Activated CD4-positive, alpha-beta T cell treated with anti-CD3 and anti-CD28 coated beads, Interleukin-2, amount 10 ng/mL, durations not matched to agents 7 days and 5 days (primary cell): ENCODE data around the gene CYB5R2. TPM values are rescaled to one million over a fixed set of nuclear protein-coding genes. Genes with fewer than 3 reads are reported as not detected.

Source experiments
- CTCF ChIA-PET: fragments of 350-600 bp; sonication (Branson Sonifier 250); formaldehyde crosslinking; loops from one replicate; lab custom pipeline; 2021; ENCODE audit warnings: antibody characterized with exemption; lab: Charles Lee
- POLR2A ChIA-PET: fragments of 350-600 bp; sonication (Branson Sonifier 250); formaldehyde crosslinking; loops from one replicate; lab custom pipeline; 2021; ENCODE audit warnings: antibody characterized with exemption; lab: Charles Lee
- DNase-seq: peaks from one replicate; pipeline ENCODE4 v3.0.0-alpha.2; 2020
- H3K27ac Mint-ChIP-seq: one replicate; pipeline ENCODE4 v1.8.0; 2021; ENCODE audit warnings: mild to moderate bottlenecking, moderate library complexity, mixed read lengths
- H3K27me3 Mint-ChIP-seq: one replicate; pipeline ENCODE4 v1.8.0; 2021; ENCODE audit warnings: mixed read lengths
- H3K36me3 Mint-ChIP-seq: one replicate; pipeline ENCODE4 v1.8.0; 2021; ENCODE audit warnings: low read depth, mixed read lengths
- H3K4me1 Mint-ChIP-seq: one replicate; pipeline ENCODE4 v1.8.0; 2021; ENCODE audit warnings: mixed read lengths
- H3K4me3 Mint-ChIP-seq: one replicate; pipeline ENCODE4 v1.8.0; 2021; ENCODE audit warnings: mild to moderate bottlenecking, moderate library complexity, mixed read lengths
- H3K9me3 Mint-ChIP-seq: one replicate; pipeline ENCODE4 v1.8.0; 2021; ENCODE audit warnings: mixed read lengths
- total RNA-seq, 2 experiments: library from RNA; stranded (reverse); gene quantifications; one replicate each; pipeline ENCODE4 v1.2.3, GENCODE V29; 2021

CYB5R2 gene
- total RNA-seq, result under 1 TPM; 0.33 to 0.82 TPM

GRCh38 chr11:7672960-7673723, at the start of gene CYB5R2:
TSS of gene CYB5R2 (minus strand) at chr11:7673500. CDS start at chr11:7672825, 675 bp downstream.
- DNase-seq, result no peak
- H3K4me3 Mint-ChIP-seq, result peak within 1 kb of the TSS; percentile 57
- H3K27me3 Mint-ChIP-seq, result peaks cover 43% of the 10 kb centered on the region
- ChIA-PET POLR2A (no interaction called here), CTCF (no interaction called here)
- H3K4me1 Mint-ChIP-seq, result peaks cover 8% of the 10 kb centered on the region
- no peaks in the 10 kb centered on the region for H3K9me3 Mint-ChIP-seq
- no peak within 1 kb of the TSS for H3K27ac Mint-ChIP-seq
- no peaks in the 10 kb centered on the region for H3K36me3 Mint-ChIP-seq

- no peaks in the 10 kb centered on the region for H3K36me3 Mint-ChIP-seq
- no peak overlapping the region for H3K27ac Mint-ChIP-seq
- DNase-seq, result no peak
- CTCF ChIA-PET, result no interaction called here
- no peaks in the 10 kb centered on the region for H3K9me3 Mint-ChIP-seq
- POLR2A ChIA-PET, result no interaction called here
- no peaks in the 10 kb centered on the region for H3K4me1 Mint-ChIP-seq
- peaks cover 14% of the 10 kb centered on the region for H3K27me3 Mint-ChIP-seq
- no peak overlapping the region for H3K4me3 Mint-ChIP-seq
Measured at GRCh38 chr11:7714786-7715185, 41.5 kb upstream of the CYB5R2 start.

- DNase-seq, result no peak
- H3K4me1 Mint-ChIP-seq, result no peaks in the 10 kb centered on the region
- no peak within 1 kb of the TSS for H3K4me3 Mint-ChIP-seq
- ChIA-PET POLR2A (no interaction called here), CTCF (no interaction called here)
- H3K36me3 Mint-ChIP-seq, result no peaks in the 10 kb centered on the region
- H3K27me3 Mint-ChIP-seq, result peaks cover 17% of the 10 kb centered on the region
- no peak within 1 kb of the TSS for H3K27ac Mint-ChIP-seq
- no peaks in the 10 kb centered on the region for H3K9me3 Mint-ChIP-seq
Measured at GRCh38 chr11:7706377-7706776, 33.1 kb upstream of the CYB5R2 start, which contains the start of gene OVCH2. TSS of gene OVCH2 (minus strand) at chr11:7706477. CDS start at chr11:7706394, 83 bp downstream.

- Mint-ChIP-seq H3K9me3 (no peaks in the 10 kb centered on the region), H3K4me3 (no peak overlapping the region), H3K36me3 (no peaks in the 10 kb centered on the region), H3K27ac (no peak overlapping the region), H3K27me3 (peaks cover 16% of the 10 kb centered on the region), H3K4me1 (no peaks in the 10 kb centered on the region)
- DNase-seq, result no peak
- ChIA-PET POLR2A (no interaction called here), CTCF (no interaction called here)
Measured at GRCh38 chr11:7703740-7704139, 30.4 kb upstream of the CYB5R2 start.

- Mint-ChIP-seq H3K36me3 (no peaks in the 10 kb centered on the region), H3K27me3 (peaks cover 31% of the 10 kb centered on the region), H3K27ac (no peak overlapping the region), H3K9me3 (no peaks in the 10 kb centered on the region), H3K4me3 (no peak overlapping the region), H3K4me1 (no peaks in the 10 kb centered on the region)
- ChIA-PET CTCF (interaction anchor here (0.9 kb wide), 1 partner anchor 344 kb away, joined by 4 read pairs; no protein-coding TSS in a partner anchor), POLR2A (no interaction called here)
- no peak for DNase-seq
Measured at GRCh38 chr11:7696424-7696823, 23.1 kb upstream of the CYB5R2 start.

- ChIA-PET CTCF (interaction anchor here (0.6 to 1.2 kb wide), 5 partner anchors 27 to 913 kb away, joined by 3 to 4 read pairs (median 3); no protein-coding TSS in a partner anchor), POLR2A (interaction anchor here (0.7 kb wide), 1 partner anchor 940 kb away, joined by 3 read pairs; no protein-coding TSS in a partner anchor)
- Mint-ChIP-seq H3K27ac (no peak overlapping the region), H3K4me1 (no peaks in the 10 kb centered on the region), H3K9me3 (no peaks in the 10 kb centered on the region), H3K27me3 (peaks cover 36% of the 10 kb centered on the region), H3K36me3 (no peaks in the 10 kb centered on the region), H3K4me3 (no peak overlapping the region)
- no peak for DNase-seq
Measured at GRCh38 chr11:7694235-7694634, 20.9 kb upstream of the CYB5R2 start.

GRCh38 chr11:7692426-7692825, 19.1 kb upstream of the CYB5R2 start:
- no peaks in the 10 kb centered on the region for H3K9me3 Mint-ChIP-seq
- POLR2A ChIA-PET, result no interaction called here

GRCh38 chr11:7691759-7692350, 18.6 kb upstream of the CYB5R2 start:
- DNase-seq, result no peak
- Mint-ChIP-seq H3K36me3 (no peaks in the 10 kb centered on the region), H3K27ac (no peak overlapping the region), H3K4me1 (no peaks in the 10 kb centered on the region), H3K4me3 (no peak overlapping the region), H3K27me3 (peaks cover 40% of the 10 kb centered on the region), H3K9me3 (no peaks in the 10 kb centered on the region)
- ChIA-PET CTCF (no interaction called here), POLR2A (no interaction called here)

More at GRCh38 chr11:7692426-7692825, 19.1 kb upstream of the CYB5R2 start:
- CTCF ChIA-PET, result no interaction called here
- Mint-ChIP-seq H3K4me3 (no peak overlapping the region), H3K4me1 (no peaks in the 10 kb centered on the region), H3K27ac (no peak overlapping the region), H3K27me3 (peaks cover 41% of the 10 kb centered on the region), H3K36me3 (no peaks in the 10 kb centered on the region)
- DNase-seq, result no peak

GRCh38 chr11:7690648-7691047, 17.3 kb upstream of the CYB5R2 start:
- ChIA-PET CTCF (no interaction called here), POLR2A (no interaction called here)
- DNase-seq, result no peak
- no peak overlapping the region for H3K4me3 Mint-ChIP-seq
- H3K9me3 Mint-ChIP-seq, result no peaks in the 10 kb centered on the region
- H3K27me3 Mint-ChIP-seq, result peaks cover 42% of the 10 kb centered on the region
- H3K36me3 Mint-ChIP-seq, result no peaks in the 10 kb centered on the region
- no peak overlapping the region for H3K27ac Mint-ChIP-seq
- H3K4me1 Mint-ChIP-seq, result no peaks in the 10 kb centered on the region

- Mint-ChIP-seq H3K27me3 (peaks cover 44% of the 10 kb centered on the region), H3K36me3 (no peaks in the 10 kb centered on the region), H3K9me3 (no peaks in the 10 kb centered on the region), H3K27ac (no peak overlapping the region), H3K4me3 (no peak overlapping the region), H3K4me1 (no peaks in the 10 kb centered on the region)
- ChIA-PET CTCF (no interaction called here), POLR2A (no interaction called here)
- DNase-seq, result no peak
Measured at GRCh38 chr11:7689239-7689638, 15.9 kb upstream of the CYB5R2 start.

GRCh38 chr11:7688238-7688826, 15.0 kb upstream of the CYB5R2 start:
- CTCF ChIA-PET, result interaction anchor here (1.0 to 1.6 kb wide), 2 partner anchors 10 to 12 kb away, joined by 3 read pairs; no protein-coding TSS in a partner anchor
- peaks cover 35% of the 10 kb centered on the region for H3K27me3 Mint-ChIP-seq
- DNase-seq, result peak; percentile 26
- POLR2A ChIA-PET, result no interaction called here
- no peaks in the 10 kb centered on the region for H3K36me3 Mint-ChIP-seq
- no peaks in the 10 kb centered on the region for H3K9me3 Mint-ChIP-seq
- H3K4me1 Mint-ChIP-seq, result no peaks in the 10 kb centered on the region
- H3K27ac Mint-ChIP-seq, result no peak overlapping the region
- H3K4me3 Mint-ChIP-seq, result no peak overlapping the region

GRCh38 chr11:7687386-7687785, 14.1 kb upstream of the CYB5R2 start:
- Mint-ChIP-seq H3K27me3 (peaks cover 28% of the 10 kb centered on the region), H3K36me3 (no peaks in the 10 kb centered on the region), H3K4me1 (no peaks in the 10 kb centered on the region), H3K9me3 (no peaks in the 10 kb centered on the region), H3K27ac (no peak overlapping the region), H3K4me3 (no peak overlapping the region)
- ChIA-PET CTCF (interaction anchor here (0.7 to 1.6 kb wide), 3 partner anchors 11 to 242 kb away, joined by 3 to 4 read pairs (median 3); no protein-coding TSS in a partner anchor), POLR2A (no interaction called here)
- DNase-seq, result no peak

GRCh38 chr11:7686761-7687160, 13.5 kb upstream of the CYB5R2 start:
- Mint-ChIP-seq H3K9me3 (no peaks in the 10 kb centered on the region), H3K4me1 (no peaks in the 10 kb centered on the region), H3K27ac (no peak overlapping the region), H3K4me3 (no peak overlapping the region), H3K27me3 (peaks cover 23% of the 10 kb centered on the region), H3K36me3 (no peaks in the 10 kb centered on the region)
- no peak for DNase-seq
- ChIA-PET POLR2A (no interaction called here), CTCF (interaction anchor here (0.7 to 1.6 kb wide), 2 partner anchors 11 to 241 kb away, joined by 3 to 4 read pairs; no protein-coding TSS in a partner anchor)
